Measurements from ENCODE around the gene SLC30A2.
"Not testable (repeated sequence)": the region's sequence is repeated elsewhere in the genome, so short reads cannot be mapped to it uniquely, and the experiment has no call there.

Gene SLC30A2

GRCh38 chr1:26045722-26046245, at the start of gene SLC30A2:
SLC30A2 (minus strand) TSS chr1:26046118; CDS start chr1:26045896, 222 bp downstream.
- DNase-seq = peak in 1 of 2 experiments; percentile 26
- TF ChIP-seq GATA1 (IDR thresholded peaks at IDR 0.05; ENCODE audit: low read depth, low read length) (no peak), POLR2A (IDR thresholded peaks at IDR 0.05; ENCODE audit: low read length) (no peak)

- TF ChIP-seq GATA1 (IDR thresholded peaks at IDR 0.05; ENCODE audit: low read depth, low read length) (no peak), POLR2A (IDR thresholded peaks at IDR 0.05; ENCODE audit: low read length) (no peak)
- no peak for DNase-seq
Observed at GRCh38 chr1:26094677-26095383, 48.9 kb upstream of the SLC30A2 start.

- TF ChIP-seq GATA1 (IDR thresholded peaks at IDR 0.05; ENCODE audit: low read depth, low read length) (no peak), POLR2A (IDR thresholded peaks at IDR 0.05; ENCODE audit: low read length) (no peak)
- DNase-seq = peak in 1 of 2 experiments; percentile 31
Observed at GRCh38 chr1:26094076-26094669, 48.3 kb upstream of the SLC30A2 start.

- not testable (repeated sequence) for DNase-seq
Observed at GRCh38 chr1:26093569-26093968, 47.7 kb upstream of the SLC30A2 start.

GRCh38 chr1:26092422-26092821, 46.5 kb upstream of the SLC30A2 start:
- DNase-seq = no peak
- TF ChIP-seq GATA1 (IDR thresholded peaks at IDR 0.05; ENCODE audit: low read depth, low read length) (no peak), POLR2A (IDR thresholded peaks at IDR 0.05; ENCODE audit: low read length) (no peak)

- TF ChIP-seq GATA1 (IDR thresholded peaks at IDR 0.05; ENCODE audit: low read depth, low read length) (no peak), POLR2A (IDR thresholded peaks at IDR 0.05; ENCODE audit: low read length) (no peak)
- DNase-seq = no peak
Observed at GRCh38 chr1:26090893-26091292, 45.0 kb upstream of the SLC30A2 start.

GRCh38 chr1:26089125-26089524, 43.2 kb upstream of the SLC30A2 start:
- no peak for DNase-seq
- TF ChIP-seq GATA1 (IDR thresholded peaks at IDR 0.05; ENCODE audit: low read depth, low read length) = no peak
- TF ChIP-seq POLR2A (IDR thresholded peaks at IDR 0.05; ENCODE audit: low read length) = no peak

- TF ChIP-seq POLR2A (IDR thresholded peaks at IDR 0.05; ENCODE audit: low read length) (no peak), GATA1 (IDR thresholded peaks at IDR 0.05; ENCODE audit: low read depth, low read length) (no peak)
- DNase-seq = no peak
Observed at GRCh38 chr1:26084844-26085243, 38.9 kb upstream of the SLC30A2 start.

GRCh38 chr1:26084091-26084561, 38.2 kb upstream of the SLC30A2 start:
- TF ChIP-seq GATA1 (IDR thresholded peaks at IDR 0.05; ENCODE audit: low read depth, low read length) = no peak
- TF ChIP-seq POLR2A (IDR thresholded peaks at IDR 0.05; ENCODE audit: low read length) = no peak
- no peak for DNase-seq

- TF ChIP-seq GATA1 (IDR thresholded peaks at IDR 0.05; ENCODE audit: low read depth, low read length) = no peak
- TF ChIP-seq POLR2A (IDR thresholded peaks at IDR 0.05; ENCODE audit: low read length) = no peak
- DNase-seq = no peak
Observed at GRCh38 chr1:26083208-26083607, 37.3 kb upstream of the SLC30A2 start.

- no peak for DNase-seq
- TF ChIP-seq GATA1 (IDR thresholded peaks at IDR 0.05; ENCODE audit: low read depth, low read length) = no peak
- TF ChIP-seq POLR2A (IDR thresholded peaks at IDR 0.05; ENCODE audit: low read length) = no peak
Observed at GRCh38 chr1:26082020-26082350, 36.1 kb upstream of the SLC30A2 start.

GRCh38 chr1:26081267-26082019, 35.5 kb upstream of the SLC30A2 start:
- no peak for TF ChIP-seq POLR2A (IDR thresholded peaks at IDR 0.05; ENCODE audit: low read length)
- no peak for TF ChIP-seq GATA1 (IDR thresholded peaks at IDR 0.05; ENCODE audit: low read depth, low read length)
- no peak for DNase-seq

- no peak for TF ChIP-seq POLR2A (IDR thresholded peaks at IDR 0.05; ENCODE audit: low read length)
- TF ChIP-seq GATA1 (IDR thresholded peaks at IDR 0.05; ENCODE audit: low read depth, low read length) = no peak
Observed at GRCh38 chr1:26079960-26080814, 34.3 kb upstream of the SLC30A2 start.

More at GRCh38 chr1:26079960-26080814, 34.3 kb upstream of the SLC30A2 start:
- DNase-seq = no peak

Data from erythroblast (primary cell).